HCT116 (cell line): ENCODE results near the gene CLDN1. TPM values are rescaled to one million over a fixed set of nuclear protein-coding genes. Genes with fewer than 3 reads are reported as not detected.

Experiments used
- ATAC-seq: fragments of 200-7000 bp; cut with Tn5 transposase; 2 replicates; pipeline ENCODE4 v1.9.1; 2020; ENCODE audit warnings: mild to moderate bottlenecking, moderate library complexity
- BruUV-seq: library from RNA; stranded (reverse); fragments of 400-500 nt; replicated peaks from 2 replicates; lab custom pipeline; 2021; lab: Mats Ljungman, UMichigan
- CTCF ChIA-PET: fragments of 300-600 bp; sonication (Branson Sonifier 250); formaldehyde crosslinking; loops from one replicate; lab custom pipeline; 2021; ENCODE audit warnings: antibody characterized with exemption; lab: Charles Lee
- POLR2A ChIA-PET: fragments of 300-600, 350-600 bp; sonication (Branson Sonifier 250); formaldehyde crosslinking; loops from one replicate; lab custom pipeline; 2021; ENCODE audit warnings: antibody characterized with exemption; lab: Charles Lee
- RAD21 ChIA-PET, 2 experiments: fragments of 300-600 bp; sonication (Branson Sonifier 250); formaldehyde crosslinking; loops; one replicate each; lab custom pipeline; 2023; ENCODE audit warnings: low total read pairs in 2 of 2; ENCODE audit not compliant: uncharacterized antibody in 2 of 2, unreplicated experiment in 2 of 2, low non-redundant PET in 1 of 2; lab: Charles Lee
- DNase-seq: peaks from one replicate; pipeline ENCODE4 v3.0.0-alpha.2; 2010; ENCODE audit warnings: low read depth, low spot score
- H2AFZ ChIP-seq: fragments of 200-600 bp; shearing (Covaris generic), sonication (generic); 2 replicates; pipeline ENCODE4 v1.6.1; 2017; ENCODE audit warnings: low read depth, mixed run types, mixed read lengths, antibody characterized with exemption, low read length; ENCODE audit not compliant: poor library complexity, severe bottlenecking
- H3K27ac ChIP-seq: 2 replicates; pipeline ENCODE4 v1.5.1; 2012; ENCODE audit warnings: low read depth, low read length
- H3K27me3 ChIP-seq: fragments of 200-600 bp; sonication (generic); 2 replicates; pipeline ENCODE4 v1.6.1; 2016; ENCODE audit warnings: mixed run types, low read length, mixed read lengths; ENCODE audit not compliant: insufficient read depth
- H3K36me3 ChIP-seq, 2 experiments: fragments of 200-500 bp in 1 of 2; fragments of 200-600 bp in 1 of 2; sonication (Bioruptor generic) in 1 of 2; sonication (generic) in 1 of 2; 2 replicates each; pipeline versions ENCODE4 v1.5.1 to v1.6.1; 2014 to 2016; ENCODE audit warnings: low read length in 2 of 2, inconsistent platforms in 1 of 2, mixed read lengths in 1 of 2, mixed run types in 1 of 2; ENCODE audit not compliant: insufficient read depth in 2 of 2, control insufficient read depth in 1 of 2
- H3K4me1 ChIP-seq, 2 experiments: fragments of 200-600 bp in 1 of 2; sonication (generic) in 1 of 2; 2 replicates each; pipeline versions ENCODE4 v1.5.1 to v1.6.1; 2012 to 2017; ENCODE audit warnings: low read length in 2 of 2, inconsistent platforms in 1 of 2, mild to moderate bottlenecking in 1 of 2, mixed read lengths in 1 of 2, mixed run types in 1 of 2, moderate library complexity in 1 of 2; ENCODE audit not compliant: insufficient read depth in 2 of 2, control insufficient read depth in 1 of 2
- H3K4me2 ChIP-seq: fragments of 200-600 bp; sonication (generic); 2 replicates; pipeline ENCODE4 v1.6.1; 2017; ENCODE audit warnings: mixed run types, low read length, mixed read lengths
- H3K4me3 ChIP-seq, 2 experiments: fragments of 200-600 bp in 1 of 2; sonication (generic) in 1 of 2; replicated peaks in 1 of 2; 2 replicates each; pipeline ENCODE4 v1.5.1; 2011 to 2016; ENCODE audit warnings: low read length in 2 of 2, control low read depth in 1 of 2, low read depth in 1 of 2, mild to moderate bottlenecking in 1 of 2, mixed read lengths in 1 of 2, mixed run types in 1 of 2
- H3K79me2 ChIP-seq: fragments of 200-600 bp; sonication (generic); 2 replicates; pipeline ENCODE4 v1.6.1; 2017; ENCODE audit warnings: mild to moderate bottlenecking, mixed run types, low read length, moderate library complexity, mixed read lengths; ENCODE audit not compliant: insufficient read depth
- H3K9ac ChIP-seq: fragments of 200-600 bp; sonication (generic); 2 replicates; pipeline ENCODE4 v1.6.1; 2016; ENCODE audit warnings: low read length, mixed read lengths
- H3K9me2 ChIP-seq: fragments of 200-600 bp; sonication (generic), shearing (Covaris generic); 2 replicates; pipeline ENCODE4 v1.6.1; 2017; ENCODE audit warnings: mixed run types, mild to moderate bottlenecking, moderate library complexity; ENCODE audit not compliant: insufficient read depth
- H3K9me3 ChIP-seq, 2 experiments: fragments of 200-500 bp in 1 of 2; fragments of 200-600 bp in 1 of 2; sonication (Bioruptor generic) in 1 of 2; sonication (generic) in 1 of 2; 2 replicates each; pipeline ENCODE4 v1.6.1; 2014 to 2017; ENCODE audit warnings: low read length in 2 of 2, mixed read lengths in 2 of 2, inconsistent platforms in 1 of 2, low read depth in 1 of 2, mild to moderate bottlenecking in 1 of 2, mixed run types in 1 of 2, moderate library complexity in 1 of 2; ENCODE audit not compliant: control insufficient read depth in 1 of 2, insufficient read depth in 1 of 2
- H4K20me1 ChIP-seq: fragments of 200-600 bp; sonication (generic), shearing (Covaris generic); 2 replicates; pipeline ENCODE4 v1.6.1; 2017; ENCODE audit warnings: mixed run types, mild to moderate bottlenecking, moderate library complexity; ENCODE audit not compliant: insufficient read depth
- CEBPB ChIP-seq: IDR thresholded peaks from 2 replicates; pipeline ENCODE4 v1.6.1; 2012; ENCODE audit warnings: low read depth
- JUND ChIP-seq: IDR thresholded peaks from 2 replicates; pipeline ENCODE4 v1.6.1; 2012
- RAD21 ChIP-seq: IDR thresholded peaks from 2 replicates; pipeline ENCODE4 v1.6.1; 2012; ENCODE audit warnings: low read depth, mild to moderate bottlenecking
- REST ChIP-seq: IDR thresholded peaks from 2 replicates; pipeline ENCODE4 v1.6.1; 2012; ENCODE audit warnings: low read depth
- SIN3A ChIP-seq: IDR thresholded peaks from 2 replicates; pipeline ENCODE4 v1.6.1; 2012; ENCODE audit warnings: low read depth
- YY1 ChIP-seq: IDR thresholded peaks from 2 replicates; pipeline ENCODE4 v1.6.1; 2011; ENCODE audit warnings: low read length, low read depth, moderate library complexity, mild to moderate bottlenecking; ENCODE audit not compliant: insufficient replicate concordance; ENCODE audit errors: extremely low read depth
- ZNF274 ChIP-seq: fragments of 200-500 bp; sonication (Bioruptor generic); IDR thresholded peaks from 2 replicates; pipeline ENCODE4 v1.6.1; 2014; ENCODE audit warnings: mild to moderate bottlenecking, low read depth, low read length, inconsistent platforms
- intact Hi-C: fragments of 100-400 bp; cut with micrococcal nuclease; formaldehyde crosslinking; loops from 2 replicates; pipeline ENCODE4 v1.10.0; 2022
- total RNA-seq: library from RNA; stranded (reverse); gene quantifications from one replicate; pipeline ENCODE4 v1.2.1, GENCODE V29; 2021; ENCODE audit not compliant: unreplicated experiment
- TF ChIP-seq, protein P1 (sequence below), 3 experiments: fragments of 200-600 bp in 1 of 3; sonication (generic) in 1 of 3; IDR thresholded peaks in 2 of 3; conservative IDR thresholded peaks in 1 of 3; 2 replicates each; pipeline ENCODE4 v1.5.1; 2012 to 2017; ENCODE audit warnings: low read depth in 2 of 3, low read length in 2 of 3, antibody characterized with exemption in 1 of 3, borderline replicate concordance in 1 of 3, control low read depth in 1 of 3, mild to moderate bottlenecking in 1 of 3, mixed read lengths in 1 of 3, mixed run types in 1 of 3, moderate library complexity in 1 of 3; ENCODE audit not compliant: insufficient read depth in 1 of 3

The CLDN1 gene
- total RNA-seq, 1 experiment from 2014 or later, result 0.20 TPM

DNA sequence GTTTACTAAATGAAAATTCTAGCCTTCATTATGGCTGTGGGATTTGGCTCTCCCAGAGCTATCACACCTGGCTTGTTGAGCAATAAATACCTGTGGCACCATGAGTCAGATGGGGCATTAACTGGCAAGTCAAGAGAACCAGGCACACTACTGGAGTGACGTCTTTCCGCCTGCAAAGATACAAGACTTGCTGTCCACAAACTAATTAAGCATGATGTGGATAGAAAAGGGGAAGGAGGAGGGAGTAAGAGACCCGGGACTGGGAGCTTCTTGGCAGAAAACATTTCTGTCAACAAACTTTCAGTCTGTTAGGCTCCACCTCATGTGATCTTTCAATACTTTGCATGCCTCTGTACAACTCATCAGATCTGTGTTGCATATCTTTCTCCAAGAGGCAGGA is 56.5 kb downstream of the CLDN1 start:
- Histone ChIP-seq H3K9me2 (no peaks in the 10 kb centered on the region), H3K27ac (no peak overlapping the region), H2AFZ (no peak overlapping the region), H3K79me2 (no peaks in the 10 kb centered on the region), H3K27me3 (no peaks in the 10 kb centered on the region), H3K36me3 (no peaks in the 10 kb centered on the region), H3K4me1 (peaks cover 0 to 10% of the 10 kb centered on the region in 2 experiments; a peak in 2 of 4 replicates), H3K9ac (no peak overlapping the region), H4K20me1 (no peaks in the 10 kb centered on the region), H3K9me3 (no peaks in the 10 kb centered on the region), H3K4me3 (no peak overlapping the region), H3K4me2 (peak overlapping the region; percentile 4; the same call in 1 of the 2 replicates)
- intact Hi-C loops, result no loop called here
- CTCF ChIA-PET, result no interaction called here
- DNase-seq, result peak; percentile 34
- RAD21 ChIA-PET, result no interaction called here
- no TSS peak for BruUV-seq
- peak; percentile 46 for ATAC-seq
- no peak for TF ChIP-seq REST
- no peak for TF ChIP-seq RAD21
- peak; percentile 83 for TF ChIP-seq CEBPB
- TF ChIP-seq JUND, result peak; percentile 29; the same call in 1 of the 2 replicates
- TF ChIP-seq, protein P1, sequence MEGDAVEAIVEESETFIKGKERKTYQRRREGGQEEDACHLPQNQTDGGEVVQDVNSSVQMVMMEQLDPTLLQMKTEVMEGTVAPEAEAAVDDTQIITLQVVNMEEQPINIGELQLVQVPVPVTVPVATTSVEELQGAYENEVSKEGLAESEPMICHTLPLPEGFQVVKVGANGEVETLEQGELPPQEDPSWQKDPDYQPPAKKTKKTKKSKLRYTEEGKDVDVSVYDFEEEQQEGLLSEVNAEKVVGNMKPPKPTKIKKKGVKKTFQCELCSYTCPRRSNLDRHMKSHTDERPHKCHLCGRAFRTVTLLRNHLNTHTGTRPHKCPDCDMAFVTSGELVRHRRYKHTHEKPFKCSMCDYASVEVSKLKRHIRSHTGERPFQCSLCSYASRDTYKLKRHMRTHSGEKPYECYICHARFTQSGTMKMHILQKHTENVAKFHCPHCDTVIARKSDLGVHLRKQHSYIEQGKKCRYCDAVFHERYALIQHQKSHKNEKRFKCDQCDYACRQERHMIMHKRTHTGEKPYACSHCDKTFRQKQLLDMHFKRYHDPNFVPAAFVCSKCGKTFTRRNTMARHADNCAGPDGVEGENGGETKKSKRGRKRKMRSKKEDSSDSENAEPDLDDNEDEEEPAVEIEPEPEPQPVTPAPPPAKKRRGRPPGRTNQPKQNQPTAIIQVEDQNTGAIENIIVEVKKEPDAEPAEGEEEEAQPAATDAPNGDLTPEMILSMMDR (IDR thresholded peaks at IDR 0.05 in 2 of 3, conservative IDR thresholded peaks at IDR 0.05 in 1 of 3; ENCODE audit: borderline replicate concordance in 1 of 3, insufficient read depth in 1 of 3, low read depth in 2 of 3, low read length in 2 of 3), result no peak
- no peak for TF ChIP-seq ZNF274
- no peak for TF ChIP-seq YY1
- TF ChIP-seq SIN3A, result no peak
- POLR2A ChIA-PET, result no interaction called here
